K562 treated with DMSO at 1 percent for 24 hours (cell line): ENCODE results near the gene RETREG1. TPM values are rescaled to one million over a fixed set of nuclear protein-coding genes. Genes with fewer than 3 reads are reported as not detected.

Source experiments
- total RNA-seq: library from RNA; unstranded; fragments of 300-600 nt; gene quantifications from 2 replicates; pipeline ENCODE4 v1.2.3, GENCODE V29; 2022; ENCODE audit warnings: low read depth; ENCODE audit not compliant: insufficient read depth

The RETREG1 gene, protein sequence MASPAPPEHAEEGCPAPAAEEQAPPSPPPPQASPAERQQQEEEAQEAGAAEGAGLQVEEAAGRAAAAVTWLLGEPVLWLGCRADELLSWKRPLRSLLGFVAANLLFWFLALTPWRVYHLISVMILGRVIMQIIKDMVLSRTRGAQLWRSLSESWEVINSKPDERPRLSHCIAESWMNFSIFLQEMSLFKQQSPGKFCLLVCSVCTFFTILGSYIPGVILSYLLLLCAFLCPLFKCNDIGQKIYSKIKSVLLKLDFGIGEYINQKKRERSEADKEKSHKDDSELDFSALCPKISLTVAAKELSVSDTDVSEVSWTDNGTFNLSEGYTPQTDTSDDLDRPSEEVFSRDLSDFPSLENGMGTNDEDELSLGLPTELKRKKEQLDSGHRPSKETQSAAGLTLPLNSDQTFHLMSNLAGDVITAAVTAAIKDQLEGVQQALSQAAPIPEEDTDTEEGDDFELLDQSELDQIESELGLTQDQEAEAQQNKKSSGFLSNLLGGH
- not detected in 2 replicates for total RNA-seq

DNA sequence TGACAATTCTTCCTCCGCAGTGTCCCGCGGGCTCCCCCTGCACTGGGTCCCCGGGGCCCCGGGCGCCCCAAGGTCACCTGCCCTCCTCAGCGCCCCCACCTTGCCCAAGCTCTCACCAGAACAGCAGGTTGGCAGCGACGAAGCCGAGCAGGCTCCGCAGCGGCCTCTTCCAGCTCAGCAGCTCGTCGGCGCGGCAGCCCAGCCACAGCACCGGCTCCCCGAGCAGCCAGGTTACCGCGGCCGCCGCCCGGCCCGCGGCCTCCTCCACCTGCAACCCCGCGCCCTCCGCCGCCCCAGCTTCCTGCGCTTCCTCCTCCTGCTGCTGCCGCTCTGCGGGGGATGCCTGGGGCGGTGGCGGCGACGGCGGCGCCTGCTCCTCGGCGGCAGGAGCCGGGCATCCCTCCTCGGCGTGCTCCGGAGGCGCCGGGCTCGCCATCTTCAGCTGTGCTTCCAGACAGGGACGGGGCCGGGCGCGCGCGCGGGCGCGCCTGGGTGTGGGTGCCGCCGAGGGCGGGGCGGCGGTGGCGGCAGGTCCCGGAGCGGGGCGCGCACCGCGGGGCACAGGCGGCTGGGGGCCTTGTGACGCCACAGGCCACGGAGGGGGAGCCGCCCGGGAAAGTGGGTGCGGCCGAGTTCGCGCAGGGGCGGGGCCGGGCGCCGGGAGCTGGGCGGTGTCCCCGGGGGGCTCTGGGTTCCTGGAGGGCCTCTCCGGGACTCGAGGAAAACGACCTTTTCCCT, at the start of gene RETREG1:
Gene RETREG1, minus strand, starts transcription at position 462 of the 738 bp plus-strand sequence. Its CDS starts 26 bp downstream, at position 436.

DNA sequence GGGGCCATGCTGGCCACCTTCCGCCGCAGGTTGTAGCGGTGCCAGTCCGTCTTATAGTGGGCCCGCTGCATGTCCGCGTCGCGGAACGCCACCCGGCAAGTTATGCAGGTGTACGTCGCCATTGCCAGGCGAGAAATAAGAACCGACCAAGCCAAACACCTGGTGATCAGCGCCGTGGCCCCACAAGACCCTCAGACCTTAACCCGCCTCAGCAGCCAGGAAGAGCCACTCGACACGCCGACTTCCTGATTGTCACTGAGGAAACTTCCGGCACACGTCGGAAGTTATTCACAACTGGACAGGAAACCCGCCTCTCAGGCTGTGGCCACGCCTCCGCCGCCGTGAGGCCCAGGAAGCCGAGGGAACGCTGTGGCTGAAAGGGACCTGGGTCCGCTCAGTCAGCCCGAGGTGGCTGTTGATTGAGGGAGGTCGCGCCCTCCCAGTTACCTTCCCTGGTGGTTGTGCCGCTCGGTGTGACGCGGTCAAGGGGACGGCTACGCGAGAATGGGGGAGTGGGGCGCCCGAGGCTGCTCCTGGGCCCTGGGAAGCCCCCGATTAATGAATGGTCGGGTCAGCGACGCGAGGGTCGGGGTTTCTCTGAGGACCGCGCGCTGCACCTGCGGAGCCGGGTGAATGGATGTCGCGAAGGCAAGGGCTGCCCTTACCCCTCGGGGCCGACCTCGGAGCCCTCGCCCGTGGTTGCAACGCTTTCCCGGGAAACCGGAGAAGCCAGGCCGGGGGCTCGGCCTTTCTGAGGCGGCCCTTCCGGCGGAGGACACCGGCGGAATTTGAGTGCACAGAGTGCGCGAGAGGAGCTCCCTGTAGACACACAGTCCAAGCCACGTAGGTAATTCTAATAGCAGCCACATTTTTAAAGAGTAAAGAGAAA, 151.0 kb downstream of the RETREG1 start, which contains the start of gene ZNF622:
Gene ZNF622, minus strand, starts transcription at position 257 of the 889 bp plus-strand sequence. Its CDS starts 135 bp downstream, at position 122.

Other genes starting within 250 kb of the RETREG1 start
- 64.2 and 75.7 TPM in 2 replicates for gene ZNF622, start 151.2 kb downstream of the RETREG1 start, total RNA-seq